A673 (cell line): ENCODE measurements around the gene ABITRAM.

Experiments
- EZH2 ChIP-seq: fragments of 200-600 bp; sonication (generic); IDR thresholded peaks from 2 replicates; pipeline ENCODE4 v1.6.1; 2017; ENCODE audit warnings: borderline replicate concordance, low read depth, mild to moderate bottlenecking, mixed read lengths, antibody characterized with exemption, low read length; ENCODE audit not compliant: poor library complexity, severe bottlenecking
- TF ChIP-seq, protein P1 (sequence below): fragments of 300-800, 200-600 bp; sonication (generic); conservative IDR thresholded peaks from 2 replicates; pipeline ENCODE4 v1.5.1; 2017; ENCODE audit warnings: low read depth, mild to moderate bottlenecking, antibody characterized with exemption, low read length, moderate library complexity, mixed read lengths

GRCh38 chr9:108897324-108898096 lies 36.7 kb upstream of the ABITRAM start:
- TF ChIP-seq, protein P1, sequence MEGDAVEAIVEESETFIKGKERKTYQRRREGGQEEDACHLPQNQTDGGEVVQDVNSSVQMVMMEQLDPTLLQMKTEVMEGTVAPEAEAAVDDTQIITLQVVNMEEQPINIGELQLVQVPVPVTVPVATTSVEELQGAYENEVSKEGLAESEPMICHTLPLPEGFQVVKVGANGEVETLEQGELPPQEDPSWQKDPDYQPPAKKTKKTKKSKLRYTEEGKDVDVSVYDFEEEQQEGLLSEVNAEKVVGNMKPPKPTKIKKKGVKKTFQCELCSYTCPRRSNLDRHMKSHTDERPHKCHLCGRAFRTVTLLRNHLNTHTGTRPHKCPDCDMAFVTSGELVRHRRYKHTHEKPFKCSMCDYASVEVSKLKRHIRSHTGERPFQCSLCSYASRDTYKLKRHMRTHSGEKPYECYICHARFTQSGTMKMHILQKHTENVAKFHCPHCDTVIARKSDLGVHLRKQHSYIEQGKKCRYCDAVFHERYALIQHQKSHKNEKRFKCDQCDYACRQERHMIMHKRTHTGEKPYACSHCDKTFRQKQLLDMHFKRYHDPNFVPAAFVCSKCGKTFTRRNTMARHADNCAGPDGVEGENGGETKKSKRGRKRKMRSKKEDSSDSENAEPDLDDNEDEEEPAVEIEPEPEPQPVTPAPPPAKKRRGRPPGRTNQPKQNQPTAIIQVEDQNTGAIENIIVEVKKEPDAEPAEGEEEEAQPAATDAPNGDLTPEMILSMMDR = no peak
- TF ChIP-seq EZH2 = no peak
